ENCODE results near the gene AK9.

The AK9 gene

DNA sequence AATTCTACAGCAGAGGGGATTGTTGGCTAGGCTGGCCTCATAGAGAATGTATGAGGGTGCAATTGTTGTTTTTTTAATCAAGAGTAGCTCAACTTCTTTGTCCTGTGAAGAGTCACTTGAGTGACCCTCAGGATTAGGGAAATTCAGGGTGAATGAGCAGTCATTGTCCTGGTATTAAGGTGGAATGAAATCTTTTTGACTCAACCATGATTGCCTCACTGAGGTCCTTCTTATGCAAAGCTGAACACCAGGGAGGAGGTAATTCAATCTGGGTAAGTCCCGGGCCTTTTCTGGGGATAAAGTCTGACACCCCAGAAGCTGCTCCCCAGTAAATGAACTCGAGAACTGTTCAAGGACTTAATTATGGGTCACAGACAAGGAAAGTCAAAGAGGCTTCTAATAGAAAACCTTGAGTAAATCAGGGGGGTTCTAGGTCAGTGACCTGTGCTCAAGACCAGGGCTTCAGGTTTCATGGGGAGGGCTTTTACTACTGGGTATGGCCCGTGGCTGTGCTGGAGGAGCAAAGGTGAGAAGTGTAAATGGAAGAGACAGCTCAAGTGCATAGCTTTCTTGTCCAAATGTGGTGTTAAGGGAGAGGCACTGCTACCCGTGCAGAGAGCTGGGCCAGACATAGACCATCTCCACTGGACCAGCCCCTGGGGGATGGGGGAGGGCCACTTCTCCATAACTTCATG is 182.7 kb downstream of the AK9 start:
- DNase-seq: no peak

DNA sequence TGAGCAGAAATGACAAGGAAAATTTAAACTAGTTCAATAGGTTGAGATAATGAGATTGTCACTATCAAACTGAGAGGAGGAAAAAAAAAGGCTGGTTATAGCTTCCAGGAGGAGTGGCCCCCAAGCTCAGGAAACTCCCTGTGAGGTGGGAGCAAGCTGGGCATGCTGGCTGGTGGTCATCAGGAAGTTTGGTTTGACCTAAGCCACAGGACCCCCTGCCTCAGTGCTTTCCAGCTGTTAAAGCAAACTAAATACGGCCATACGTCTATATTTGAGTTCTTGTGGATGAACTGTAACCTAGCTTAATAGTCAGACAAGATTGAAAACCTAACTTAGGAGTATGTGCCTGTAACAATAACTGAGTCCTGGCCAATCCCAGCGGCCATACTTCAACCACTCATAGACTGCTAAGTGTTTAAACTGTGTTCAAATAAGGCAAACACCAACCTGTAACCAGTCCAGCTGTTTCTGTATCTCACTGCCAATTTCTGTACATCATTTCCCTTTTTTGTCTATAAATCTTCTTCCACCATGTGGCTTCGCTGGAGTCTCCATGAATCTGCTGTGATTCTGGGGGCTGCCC is 183.4 kb downstream of the AK9 start:
- DNase-seq: no peak

DNA sequence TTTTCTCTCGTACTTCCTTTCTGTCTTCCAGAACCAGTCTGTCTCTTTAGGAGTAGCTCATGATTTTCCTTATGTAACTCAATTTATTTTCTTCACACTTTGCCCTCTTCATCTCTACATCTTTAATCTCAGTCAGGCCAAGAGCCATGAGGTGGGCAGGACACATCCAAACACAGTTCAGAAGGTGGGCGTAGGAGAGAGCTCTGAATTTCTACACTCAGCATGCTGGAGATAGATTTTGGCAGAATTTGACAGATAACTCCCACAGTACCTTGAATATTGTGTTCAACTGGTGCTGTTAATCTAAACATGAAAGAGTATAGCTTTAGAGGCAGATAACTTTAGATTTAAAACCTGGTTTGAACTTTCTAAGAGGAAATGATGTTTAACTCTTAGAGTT is 184.2 kb downstream of the AK9 start:
- no peak for DNase-seq

DNA sequence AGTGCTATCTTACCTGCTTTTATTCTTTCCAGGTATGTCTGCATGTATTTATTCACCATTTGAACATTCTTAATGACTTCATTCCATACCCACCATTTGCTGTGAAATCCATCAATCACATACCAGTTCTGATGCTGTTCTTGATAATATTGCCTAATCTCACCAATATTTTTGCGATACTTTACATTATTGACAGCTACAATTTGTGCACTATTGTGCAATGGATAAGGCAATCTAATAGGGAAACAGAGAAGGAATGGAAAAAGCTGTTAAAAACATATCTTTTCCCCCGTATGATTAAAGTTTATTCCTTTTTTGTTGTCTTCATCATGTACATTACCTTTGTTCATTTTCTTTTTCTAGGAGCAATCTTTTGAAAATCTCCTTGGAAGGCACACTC is 184.7 kb downstream of the AK9 start:
- DNase-seq: no peak

DNA sequence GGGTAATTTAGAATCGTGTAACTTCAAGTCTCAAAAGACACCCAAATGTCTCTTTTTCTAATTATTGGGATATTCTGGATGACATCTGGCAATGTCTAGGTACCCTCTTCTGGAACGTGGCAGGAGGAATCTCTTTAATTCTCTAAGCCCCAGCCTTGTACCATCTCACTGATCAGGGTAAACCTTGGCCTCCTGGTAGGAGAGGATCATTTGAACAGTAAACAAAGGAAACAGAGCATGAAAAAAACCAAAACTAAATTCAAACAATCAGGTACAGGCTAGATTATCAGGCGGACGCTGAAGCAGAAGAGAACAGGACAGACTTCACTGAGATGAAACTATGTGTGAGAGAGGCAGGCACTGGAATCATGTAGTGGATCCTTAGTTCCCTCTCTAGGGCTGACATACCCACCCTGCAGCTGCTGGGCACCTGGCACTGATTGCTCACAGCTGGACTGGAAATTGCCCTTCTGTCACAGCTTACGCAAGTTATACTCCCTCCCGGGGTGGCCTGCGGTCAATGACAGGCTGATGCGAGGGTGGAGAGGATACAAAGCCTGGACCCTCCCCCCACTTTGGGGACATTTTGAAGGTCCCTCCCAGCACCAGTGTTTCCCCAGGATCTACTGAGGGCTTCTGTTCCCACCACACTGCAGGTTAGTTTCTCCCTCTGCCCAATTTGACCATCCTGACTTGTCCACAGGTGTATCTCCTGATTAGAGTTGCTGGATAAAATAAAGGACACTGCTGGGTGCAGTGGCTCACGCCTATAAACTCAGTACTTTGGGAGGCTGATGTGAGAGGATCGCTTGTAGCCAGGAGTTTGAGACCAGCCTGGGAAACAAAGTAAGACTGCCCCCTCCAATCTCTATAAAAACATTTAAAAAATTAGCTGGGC is 187.4 kb downstream of the AK9 start:
- no peak for DNase-seq

DNA sequence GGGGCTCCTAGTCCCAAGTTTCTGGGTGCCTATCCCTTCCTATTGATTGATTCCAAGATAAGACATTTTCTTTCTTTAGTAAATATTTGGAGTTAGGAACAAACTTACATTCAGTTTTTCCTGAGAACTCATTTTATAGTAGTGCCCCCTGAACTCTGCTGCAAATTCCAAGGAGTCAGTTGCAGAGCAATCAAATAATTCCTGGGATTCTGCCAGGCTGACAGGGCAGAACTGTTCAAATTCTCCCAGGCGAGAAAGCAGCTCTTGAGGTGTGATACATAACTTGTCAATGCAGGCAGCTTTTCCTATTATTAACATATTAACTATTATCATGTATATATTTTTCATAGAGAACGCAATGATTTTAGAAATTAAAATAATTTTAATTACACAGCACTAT is 192.1 kb downstream of the AK9 start:
- DNase-seq: no peak

DNA sequence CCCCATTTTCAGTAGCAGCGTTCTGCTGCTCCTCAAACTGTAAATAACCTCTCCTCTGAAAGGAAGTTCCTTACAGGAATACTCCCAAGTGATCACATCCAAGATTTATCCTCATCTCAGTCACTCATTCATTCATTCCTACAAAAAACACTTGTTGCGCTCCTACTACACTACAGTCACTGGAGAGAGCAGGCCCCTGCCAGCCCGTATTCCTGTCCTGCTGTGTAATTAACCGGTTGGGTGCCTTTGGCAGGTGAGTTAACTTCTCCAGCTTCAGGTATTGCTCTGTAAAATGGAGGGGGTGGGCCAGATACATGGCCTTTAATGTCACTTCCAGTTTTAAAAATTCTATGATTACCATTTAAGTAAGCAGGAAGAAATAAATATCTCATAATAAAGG is 192.9 kb downstream of the AK9 start:
- DNase-seq: no peak

DNA sequence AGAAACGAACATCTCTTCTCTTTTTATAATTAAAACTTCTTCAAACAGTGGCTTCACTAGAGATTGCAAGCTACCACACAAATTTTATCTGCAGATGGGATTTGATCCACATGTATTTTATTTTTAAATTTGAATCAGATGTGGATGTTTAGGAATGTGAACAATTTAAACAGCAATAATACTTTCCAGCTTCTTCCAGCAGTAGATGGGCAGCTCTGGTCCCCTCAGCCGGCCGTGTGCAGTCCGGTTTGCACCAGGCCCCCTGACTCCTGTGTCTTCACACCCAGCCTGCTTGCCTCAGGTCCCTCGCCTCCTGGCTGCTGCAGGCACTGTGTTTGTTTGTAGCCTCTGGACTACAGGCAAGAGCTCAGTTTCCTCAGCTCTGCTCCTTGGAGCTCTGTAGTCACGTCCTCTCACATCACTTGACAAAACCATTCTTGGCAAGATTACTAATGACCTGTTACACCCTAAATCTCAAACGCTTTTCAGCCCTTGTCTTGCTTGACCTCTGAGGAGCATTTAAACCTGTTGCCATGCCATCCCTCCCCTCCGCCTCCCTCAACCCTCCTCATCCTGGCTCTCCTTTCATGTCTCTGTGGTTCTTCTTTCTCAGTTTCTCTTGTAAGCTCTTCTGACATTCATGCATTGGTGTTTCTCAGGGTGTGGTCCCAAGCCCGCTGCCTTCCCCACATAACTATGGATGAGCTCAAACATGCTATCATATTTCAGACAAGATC is 194.8 kb downstream of the AK9 start:
- DNase-seq: no peak

DNA sequence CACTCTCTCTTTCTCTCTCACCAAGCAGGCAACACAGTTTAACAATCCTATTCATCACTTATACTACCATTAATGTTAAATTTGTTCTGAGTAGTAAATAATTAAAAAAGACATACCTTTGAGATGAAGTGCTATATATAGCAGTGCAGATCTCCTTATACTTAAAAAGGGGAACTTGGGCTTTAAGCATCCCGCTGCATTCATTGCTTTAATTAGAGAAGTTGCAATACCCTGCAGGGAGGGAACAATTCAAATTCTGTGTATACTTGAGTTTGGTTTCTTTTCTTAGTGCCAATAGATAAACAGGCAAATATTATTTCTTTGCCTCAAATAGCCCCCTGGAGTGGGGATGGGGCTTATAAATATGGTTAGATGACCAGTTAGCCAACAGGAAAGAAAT is 197.1 kb downstream of the AK9 start:
- no peak for DNase-seq

DNA sequence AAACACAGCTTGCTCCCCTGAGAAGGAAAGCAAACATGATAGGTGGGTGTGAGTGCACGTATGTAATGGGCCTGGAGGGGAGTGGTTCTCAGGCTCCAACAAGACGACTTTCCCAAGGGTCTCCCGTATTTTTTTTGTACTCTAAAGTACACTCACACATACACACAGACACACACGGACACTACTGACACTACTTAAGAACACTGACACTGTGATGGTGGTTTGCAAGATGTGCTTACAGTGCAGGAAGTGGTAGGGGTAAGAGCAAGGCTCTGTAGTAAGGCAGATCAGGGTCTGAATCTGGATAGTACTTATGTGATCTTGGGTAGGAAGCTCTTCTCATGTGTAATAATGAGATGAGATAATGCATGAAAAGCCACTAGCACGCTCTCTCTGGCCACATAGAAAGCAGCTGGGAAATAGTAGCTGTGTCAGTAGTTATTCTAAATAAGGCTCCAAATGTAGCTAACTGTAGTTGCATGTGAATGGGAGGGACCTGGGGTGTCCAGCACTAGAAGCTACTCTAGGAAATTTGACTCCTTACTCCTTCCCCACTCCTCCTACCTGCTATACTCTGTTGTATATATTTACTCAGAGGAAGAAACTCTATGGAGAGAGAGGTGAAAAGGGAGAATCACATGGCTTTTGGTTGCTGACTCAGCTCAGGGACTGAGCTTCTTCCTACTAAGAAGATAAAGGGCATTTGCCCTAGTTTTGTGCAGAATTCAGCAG is 199.6 kb downstream of the AK9 start:
- peak; percentile 21 for DNase-seq

DNA sequence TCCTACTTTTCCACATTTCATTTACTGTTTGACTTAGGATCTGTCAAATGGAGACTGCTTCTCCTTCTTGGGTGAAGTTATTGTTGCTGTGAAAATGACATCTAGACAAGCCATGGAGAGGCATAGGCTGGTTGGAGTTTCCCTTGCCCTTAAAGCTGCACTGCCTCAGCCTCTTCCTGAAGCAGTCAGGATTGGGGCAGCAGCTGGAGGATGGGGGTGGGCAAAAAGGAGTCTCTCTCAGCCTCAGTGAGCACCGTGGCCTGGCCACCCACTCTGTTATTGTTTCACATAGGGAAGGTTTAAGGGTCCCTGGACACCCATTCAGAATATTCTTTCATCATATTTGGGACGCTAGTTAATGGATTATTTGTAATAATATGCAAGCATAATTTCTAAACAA is 200.3 kb downstream of the AK9 start:
- DNase-seq: no peak

DNA sequence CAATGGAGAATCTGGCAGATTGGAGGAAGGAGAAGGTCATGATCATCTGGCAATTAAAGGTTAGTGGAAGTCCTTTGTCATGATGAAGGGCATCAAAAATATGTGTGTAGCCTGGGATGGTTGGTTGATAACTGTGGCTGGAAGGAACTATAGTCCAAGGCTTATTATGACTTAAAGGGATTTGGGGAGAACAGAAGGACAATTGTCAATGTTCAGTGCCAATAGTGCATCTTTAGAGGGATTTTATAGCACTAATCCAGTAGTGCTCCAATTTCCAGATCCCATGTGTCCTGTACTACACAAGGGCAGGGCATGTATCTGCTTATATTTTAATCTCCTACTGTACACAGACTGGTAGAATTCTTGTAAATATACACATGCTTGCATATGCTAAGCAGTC is 203.0 kb downstream of the AK9 start:
- no peak for DNase-seq

DNA sequence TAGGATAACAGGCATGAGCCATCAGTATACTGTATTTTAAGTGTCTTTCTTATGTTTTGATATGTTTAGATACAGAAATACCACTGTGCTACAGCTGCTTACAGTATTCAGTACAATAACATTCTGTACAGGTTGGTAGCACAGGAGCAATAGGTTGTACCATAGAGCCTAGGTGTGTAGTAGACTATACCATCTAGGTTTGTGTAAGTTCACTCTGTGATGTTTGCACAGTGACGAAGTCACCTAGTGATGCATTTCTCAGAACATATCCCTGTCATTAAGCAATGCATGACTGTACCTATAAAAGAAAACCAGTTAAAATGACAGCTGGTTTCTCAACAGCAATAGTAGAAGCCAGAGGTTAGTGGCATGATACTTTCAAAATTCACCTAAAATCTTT is 204.9 kb downstream of the AK9 start:
- peak; percentile 9 for DNase-seq

DNA sequence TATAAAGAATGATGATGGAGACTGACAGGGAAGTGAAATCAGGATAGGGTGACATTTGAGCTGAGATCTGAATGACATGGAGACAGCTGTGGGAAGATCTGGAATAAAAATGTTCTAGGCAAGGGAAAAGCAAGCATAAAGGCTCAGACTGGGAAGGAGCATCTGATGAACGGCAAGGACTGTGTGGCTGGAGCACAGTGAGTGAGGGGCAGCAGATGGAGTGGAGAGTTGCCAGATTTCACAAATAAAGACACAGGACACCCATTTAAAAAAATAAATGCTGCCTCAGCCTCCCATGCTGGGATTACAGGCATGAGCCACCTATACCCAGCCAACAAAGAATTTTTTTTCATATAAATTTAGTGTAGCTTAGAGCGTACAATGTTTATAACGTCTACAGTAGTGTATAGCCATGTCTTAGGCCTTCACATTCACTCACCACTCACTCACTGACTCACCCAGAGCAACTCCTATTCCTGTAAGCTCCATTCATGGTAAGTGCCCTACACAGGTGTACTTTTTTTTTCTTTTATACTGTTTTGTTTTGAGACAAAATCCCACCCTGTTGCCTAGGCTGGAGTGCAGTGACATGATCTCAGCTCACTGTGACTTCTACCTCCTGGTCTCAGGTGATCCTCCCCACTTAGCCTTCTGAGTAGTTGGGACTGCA is 205.6 kb downstream of the AK9 start:
- DNase-seq: no peak

DNA sequence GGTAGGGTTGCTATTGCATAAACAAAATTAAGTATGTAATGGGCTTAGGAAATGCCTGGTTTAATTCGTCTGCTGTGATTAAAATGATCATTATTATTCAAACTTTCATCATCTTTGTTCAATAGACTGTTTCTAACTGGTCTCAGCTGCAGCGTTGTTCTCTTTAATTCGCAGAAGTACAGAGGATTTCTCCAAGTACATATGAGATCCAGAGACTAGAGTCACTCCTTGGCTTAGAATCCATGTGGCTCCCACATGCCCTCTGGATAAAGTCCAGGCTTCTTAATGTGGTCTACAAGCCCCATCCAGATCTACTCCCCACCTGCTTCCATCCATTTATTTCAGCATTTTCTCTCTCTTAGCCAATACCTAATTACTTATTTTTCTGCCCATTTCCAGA is 206.9 kb downstream of the AK9 start:
- DNase-seq: no peak

DNA sequence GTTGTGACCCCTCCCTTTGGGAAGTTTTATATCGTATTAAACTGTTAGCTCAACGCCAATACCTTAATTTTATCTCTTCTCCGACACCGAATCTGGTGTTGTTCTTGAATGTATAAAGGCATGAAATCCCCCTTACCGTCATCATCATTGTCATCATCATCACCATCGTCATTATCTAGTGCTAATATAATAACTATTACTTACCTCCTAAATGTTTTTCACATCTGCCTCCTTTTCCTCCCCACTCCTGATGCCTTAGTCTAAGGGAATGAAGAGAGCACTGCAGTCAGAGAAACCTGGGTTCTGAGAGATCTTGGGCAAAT is 207.3 kb downstream of the AK9 start:
- DNase-seq: no peak

DNA sequence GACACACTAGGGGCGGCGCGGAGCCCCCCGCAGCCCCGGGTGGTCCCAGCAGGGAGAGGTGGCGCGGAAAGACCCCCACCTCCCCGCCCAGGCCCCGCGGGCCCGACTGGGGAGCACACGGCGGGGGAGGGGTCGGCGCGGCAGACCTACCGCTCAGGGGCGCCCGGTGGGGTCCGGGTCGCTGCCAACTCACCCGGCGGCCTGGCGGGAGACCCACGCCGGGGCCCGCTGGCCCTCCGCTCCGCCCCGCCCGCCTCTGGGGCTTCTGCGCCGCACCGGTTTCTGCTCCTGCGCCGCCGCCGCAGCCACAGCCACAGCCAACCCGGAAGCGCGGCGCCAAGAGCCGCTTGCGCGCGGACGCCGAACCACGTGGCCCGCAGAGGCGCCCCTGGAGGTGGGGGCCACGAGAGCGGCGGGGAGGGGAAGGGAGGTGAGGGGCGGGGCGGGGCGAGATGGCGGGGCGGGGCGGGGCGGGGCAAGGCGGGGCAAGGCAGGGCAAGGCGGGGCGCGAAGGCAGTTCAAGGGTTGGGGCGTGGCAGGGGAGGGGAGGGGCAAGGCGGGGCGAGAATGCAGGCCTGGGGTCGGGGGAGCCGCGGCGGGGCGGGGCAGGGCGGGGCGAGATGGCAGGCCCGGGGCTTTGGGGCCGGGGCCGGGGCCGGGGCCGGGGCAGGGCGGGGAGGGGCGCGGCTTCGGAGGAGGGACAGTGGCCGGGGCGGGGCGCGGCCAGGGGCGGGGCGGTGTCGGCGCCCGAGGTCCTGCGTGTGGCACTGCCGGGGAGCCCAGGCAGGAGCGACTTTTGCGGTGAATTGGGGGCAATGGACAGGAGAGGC is 207.9 kb downstream of the AK9 start, which contains the start of gene ZBTB24:
Gene ZBTB24, minus strand, starts transcription at position 315 of the 830 bp plus-strand sequence. CDS start 1,193 bp downstream, outside the sequence.
- peak; percentile 80 for DNase-seq

DNA sequence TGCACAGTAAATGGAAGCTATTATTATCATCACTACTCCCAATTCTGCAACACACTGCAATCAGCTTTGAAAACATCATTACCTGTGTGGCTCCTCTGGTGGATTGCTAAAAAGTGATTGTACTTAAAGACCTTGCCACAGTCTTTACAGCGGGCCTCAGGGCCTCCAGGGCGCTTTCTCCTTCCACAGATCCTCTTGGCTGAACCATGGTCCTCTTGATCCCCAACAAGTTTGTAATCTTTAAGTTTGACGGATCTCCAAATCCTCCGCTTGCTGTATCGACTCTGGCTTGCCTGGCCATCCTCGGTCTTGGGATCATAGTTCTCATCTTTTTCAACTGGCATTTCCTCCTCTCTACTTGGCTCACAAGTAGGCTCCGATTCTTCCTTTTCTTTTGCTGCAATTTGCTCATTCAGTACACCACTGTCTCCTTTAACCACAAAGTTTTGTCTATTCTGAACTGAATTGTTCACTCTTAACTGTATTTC is 210.0 kb downstream of the AK9 start:
- DNase-seq: no peak

DNA sequence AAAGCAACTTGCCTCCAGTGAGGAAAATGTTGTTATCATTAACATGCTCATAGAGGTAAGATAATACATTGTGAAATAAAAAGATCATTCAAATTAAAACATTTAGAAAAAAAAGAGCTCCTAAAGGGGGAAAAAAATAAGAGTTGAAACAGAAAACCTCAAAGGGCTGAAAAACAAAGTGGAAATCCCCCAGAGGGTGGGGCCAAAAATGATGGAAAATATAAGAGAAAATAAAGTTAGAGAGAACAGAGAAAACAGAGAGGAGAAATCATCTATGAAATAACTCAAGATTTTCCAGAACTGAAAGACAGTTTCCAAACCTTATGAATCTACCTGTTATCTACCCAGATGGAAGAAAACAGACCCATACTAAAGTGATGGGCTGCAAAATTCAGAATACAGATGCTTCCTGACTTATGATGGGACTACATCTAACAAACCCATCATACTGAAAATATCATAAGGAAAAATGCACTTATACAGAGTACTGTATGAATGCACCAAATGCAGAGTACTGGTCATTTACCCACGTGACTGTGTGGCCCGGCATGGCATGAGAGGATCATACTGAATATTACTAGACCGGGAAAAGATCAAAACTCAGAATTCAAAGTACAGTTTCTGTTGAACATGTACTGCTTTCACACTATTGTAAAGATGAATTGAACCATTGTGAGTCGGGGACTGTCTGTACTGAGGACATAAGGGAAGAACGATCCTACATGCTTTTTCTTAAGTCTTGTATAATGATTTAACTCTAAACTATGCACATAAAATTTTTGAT is 212.0 kb downstream of the AK9 start:
- DNase-seq: no peak

DNA sequence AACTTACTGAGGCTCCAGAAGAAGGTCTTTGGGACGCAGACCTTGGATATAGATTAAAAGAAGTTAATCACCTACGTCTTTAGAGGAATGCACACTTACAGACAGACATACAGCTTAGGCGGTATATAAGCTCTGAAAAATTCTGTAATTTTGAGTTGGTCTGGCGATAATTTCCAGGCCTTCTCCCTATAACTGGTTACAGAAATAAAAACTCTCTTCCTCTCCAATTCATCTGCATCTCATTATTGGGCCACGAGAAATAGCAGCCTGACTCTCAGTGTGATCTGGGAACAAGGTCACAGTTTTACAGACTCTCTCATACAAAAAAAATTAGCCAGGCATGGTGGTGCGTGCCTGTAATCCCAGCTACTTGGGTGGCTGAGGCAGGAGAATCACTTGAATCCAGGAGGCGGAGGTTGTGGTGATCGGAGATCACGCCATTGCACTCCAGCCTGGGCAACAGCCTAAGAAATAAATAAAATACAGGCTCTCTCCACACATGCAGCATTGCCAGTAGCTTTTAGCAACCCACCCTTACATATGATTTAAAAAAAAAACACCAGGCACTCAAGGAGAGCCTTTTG is 212.7 kb downstream of the AK9 start:
- no peak for DNase-seq

All from DMS153 (cell line).